Neuronal stem cell (in vitro differentiated cells): ENCODE data around the gene TTBK1.

ENCODE experiments used
- DNase-seq: peaks from one replicate; pipeline ENCODE4 v3.0.0-alpha.2; 2013; ENCODE audit warnings: low spot score
- H2AFZ ChIP-seq: one replicate; pipeline ENCODE4 v1.6.1; 2013; ENCODE audit warnings: mild to moderate bottlenecking, low read length, inconsistent platforms
- H2AK5ac ChIP-seq: 2 replicates; pipeline ENCODE4 v1.6.1; 2013; ENCODE audit warnings: low read depth, mild to moderate bottlenecking, inconsistent platforms, low read length, moderate library complexity, mixed read lengths
- H2BK120ac ChIP-seq: 2 replicates; pipeline ENCODE4 v1.6.1; 2013; ENCODE audit warnings: low read depth, mild to moderate bottlenecking, inconsistent platforms, low read length, moderate library complexity, mixed read lengths
- H2BK12ac ChIP-seq: one replicate; pipeline ENCODE4 v1.6.1; 2013; ENCODE audit warnings: low read length, inconsistent platforms
- H2BK15ac ChIP-seq: 2 replicates; pipeline ENCODE4 v1.6.1; 2013; ENCODE audit warnings: mild to moderate bottlenecking, low read length, inconsistent platforms, mixed read lengths
- H2BK5ac ChIP-seq: one replicate; pipeline ENCODE4 v1.6.1; 2013; ENCODE audit warnings: inconsistent platforms, mild to moderate bottlenecking, low read length, moderate library complexity
- H3K14ac ChIP-seq: one replicate; pipeline ENCODE4 v1.6.1; 2013; ENCODE audit warnings: low read length, inconsistent platforms
- H3K18ac ChIP-seq: 2 replicates; pipeline ENCODE4 v1.6.1; 2013; ENCODE audit warnings: low read length, inconsistent platforms
- H3K23ac ChIP-seq: 2 replicates; pipeline ENCODE4 v1.6.1; 2013; ENCODE audit warnings: low read depth, mild to moderate bottlenecking, mixed read lengths, low read length, inconsistent platforms; ENCODE audit not compliant: poor library complexity
- H3K27ac ChIP-seq: replicated peaks from 3 replicates; pipeline ENCODE4 v1.5.1; 2013; ENCODE audit warnings: low read length, inconsistent platforms
- H3K27me3 ChIP-seq, 3 experiments: 2 replicates each; pipeline ENCODE4 v1.6.1; 2013; ENCODE audit warnings: low read length in 3 of 3, mild to moderate bottlenecking in 2 of 3, inconsistent platforms in 1 of 3, low read depth in 1 of 3, mixed read lengths in 1 of 3, moderate library complexity in 1 of 3; ENCODE audit not compliant: control insufficient read depth in 3 of 3, insufficient read depth in 3 of 3
- H3K36me3 ChIP-seq, 2 donors: replicated peaks in 1 of 2; 2 replicates each; pipeline ENCODE4 v1.6.1; 2013; ENCODE audit warnings: low read length in 2 of 2; ENCODE audit not compliant: control insufficient read depth in 2 of 2, insufficient read depth in 2 of 2
- H3K4ac ChIP-seq: 2 replicates; pipeline ENCODE4 v1.6.1; 2013; ENCODE audit warnings: inconsistent platforms, mild to moderate bottlenecking, low read length, moderate library complexity
- H3K4me1 ChIP-seq, 2 donors: 1 replicate in 1 of 2; 2 replicates in 1 of 2; pipeline ENCODE4 v1.6.1; 2013; ENCODE audit warnings: low read length in 2 of 2, low read depth in 1 of 2; ENCODE audit not compliant: control insufficient read depth in 2 of 2, insufficient read depth in 1 of 2
- H3K4me2 ChIP-seq: one replicate; pipeline ENCODE4 v1.6.1; 2013; ENCODE audit warnings: mild to moderate bottlenecking, low read length, inconsistent platforms; ENCODE audit not compliant: insufficient read depth, poor library complexity, severe bottlenecking
- H3K4me3 ChIP-seq, 2 donors: 2 replicates each; pipeline ENCODE4 v1.5.1; 2013; ENCODE audit warnings: low read length in 2 of 2, mild to moderate bottlenecking in 2 of 2, inconsistent platforms in 1 of 2, moderate library complexity in 1 of 2
- H3K79me1 ChIP-seq: one replicate; pipeline ENCODE4 v1.6.1; 2013; ENCODE audit warnings: low read depth, mild to moderate bottlenecking, inconsistent platforms, low read length, moderate library complexity
- H3K9ac ChIP-seq: one replicate; pipeline ENCODE4 v1.6.1; 2013; ENCODE audit warnings: mild to moderate bottlenecking, low read depth, low read length, inconsistent platforms; ENCODE audit not compliant: poor library complexity
- H3K9me3 ChIP-seq, 2 donors: replicated peaks in 1 of 2; 2 replicates each; pipeline versions ENCODE3 to v1.6.1; 2013; ENCODE audit warnings: low read length in 2 of 2, mild to moderate bottlenecking in 2 of 2, inconsistent platforms in 1 of 2, low read depth in 1 of 2, mixed read lengths in 1 of 2, moderate library complexity in 1 of 2; ENCODE audit not compliant: control insufficient read depth in 2 of 2, insufficient read depth in 1 of 2
- H4K8ac ChIP-seq: one replicate; pipeline ENCODE4 v1.6.1; 2013; ENCODE audit warnings: low read depth, mild to moderate bottlenecking, inconsistent platforms, low read length, moderate library complexity
- H4K91ac ChIP-seq: one replicate; pipeline ENCODE4 v1.6.1; 2013; ENCODE audit warnings: low read length, low read depth, mild to moderate bottlenecking, inconsistent platforms; ENCODE audit not compliant: poor library complexity
- WGBS, 2 donors: extraction: QIAGEN DNeasy Blood & Tissue Kit; methylation state at CpG; one replicate each; pipeline ENCODE4 v1.1.7; 2013; ENCODE audit warnings: missing lambda C conversion rate in 2 of 2, mixed read lengths in 1 of 2; ENCODE audit not compliant: insufficient read length in 2 of 2, insufficient replicate concordance in 1 of 2; ENCODE audit errors: extremely low coverage in 2 of 2; 5-methylcytosine and 5-hydroxymethylcytosine counted together

TTBK1 gene

DNA sequence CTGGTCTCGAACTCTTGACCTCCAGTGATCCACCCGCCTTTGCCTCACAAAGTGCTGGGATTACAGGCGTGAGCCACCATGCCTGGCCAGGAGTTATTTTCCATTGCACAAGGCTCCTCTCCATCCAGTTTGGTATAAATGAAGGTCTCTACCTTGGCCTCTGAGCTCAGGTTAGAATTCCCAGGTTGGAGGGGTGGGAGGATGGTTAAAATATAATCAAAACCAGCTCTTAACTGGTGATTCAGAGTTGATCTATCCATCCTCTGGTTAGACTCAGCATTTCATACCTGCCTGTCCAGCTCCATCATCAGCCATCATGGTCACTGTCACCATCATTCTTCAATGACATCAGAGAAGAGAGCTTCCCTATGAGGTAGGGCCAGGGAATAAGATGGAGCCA, 52.2 kb downstream of the TTBK1 start:
- Histone ChIP-seq H3K27ac (no peak overlapping the region), H3K4me1 (peaks cover 8 to 21% of the 10 kb centered on the region in 2 donors), H3K36me3 (no peaks in the 10 kb centered on the region), H3K14ac (no peak overlapping the region), H3K4ac (no peak overlapping the region), H3K79me1 (no peaks in the 10 kb centered on the region), H3K23ac (no peak overlapping the region), H4K8ac (no peak overlapping the region), H2AFZ (no peak overlapping the region), H2AK5ac (no peak overlapping the region), H2BK120ac (no peak overlapping the region), H2BK12ac (no peak overlapping the region), H3K18ac (no peak overlapping the region), H4K91ac (no peak overlapping the region), H3K4me3 (no peak overlapping the region), H2BK15ac (no peak overlapping the region), H3K9me3 (no peaks in the 10 kb centered on the region), H2BK5ac (no peak overlapping the region), H3K27me3 (peaks cover 0 to 32% (median 0%) of the 10 kb centered on the region in 3 experiments), H3K9ac (no peak overlapping the region), H3K4me2 (no peak overlapping the region)
- DNase-seq, result no peak
- no CpG with 5 or more reads among the region's 3 CpGs for WGBS, 2 donors

DNA sequence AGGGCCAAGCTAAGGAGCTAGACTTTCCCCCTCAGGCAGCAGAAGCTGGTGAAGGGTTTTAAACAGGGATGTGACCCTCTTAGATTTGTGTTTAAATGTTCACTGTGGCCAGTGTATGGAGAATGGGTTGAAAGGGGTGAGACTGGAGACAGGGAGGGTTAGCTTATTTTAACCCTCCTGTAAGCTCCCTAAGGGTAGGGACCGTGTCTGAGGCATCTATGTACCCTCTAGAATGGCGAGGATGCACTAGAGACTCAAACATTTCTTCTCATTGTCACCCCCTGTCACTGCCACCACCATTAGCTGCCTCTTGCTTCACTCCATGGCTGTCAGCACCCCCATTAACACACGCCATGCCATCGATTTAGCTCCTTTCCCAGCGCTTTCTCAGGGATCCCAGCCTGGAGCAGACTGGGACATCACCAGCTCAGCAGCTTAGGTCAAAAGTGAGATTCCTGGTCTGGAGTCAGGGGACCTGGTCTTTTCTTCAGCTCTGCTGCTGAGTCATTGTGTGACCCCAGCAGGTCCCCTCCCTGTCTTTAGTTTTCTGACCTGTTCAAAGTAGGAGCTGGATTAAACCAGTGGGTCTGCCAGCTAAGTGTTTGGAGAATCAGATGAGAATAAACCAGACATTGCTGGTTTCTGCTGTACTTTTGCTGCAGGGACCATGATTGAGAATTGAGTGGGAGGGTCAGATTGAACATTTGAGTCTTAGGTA, 53.7 kb downstream of the TTBK1 start:
- no peak overlapping the region for H2BK5ac ChIP-seq
- no peak overlapping the region for H3K9ac ChIP-seq
- no CpG with 5 or more reads among the region's 5 CpGs for WGBS, 2 donors
- H3K36me3 ChIP-seq, result no peaks in the 10 kb centered on the region
- no peak overlapping the region for H2BK12ac ChIP-seq
- no peak overlapping the region for H3K27ac ChIP-seq
- H2BK15ac ChIP-seq, result no peak overlapping the region
- H2AFZ ChIP-seq, result peak overlapping the region; percentile 56
- H3K79me1 ChIP-seq, result no peaks in the 10 kb centered on the region
- H3K4me3 ChIP-seq, result no peak overlapping the region
- H3K27me3 ChIP-seq, result peaks cover 0 to 39% (median 0%) of the 10 kb centered on the region in 3 experiments
- no peak overlapping the region for H4K8ac ChIP-seq
- H3K4me1 ChIP-seq, result peaks cover 8 to 21% of the 10 kb centered on the region in 2 donors
- H3K4ac ChIP-seq, result no peak overlapping the region
- no peak overlapping the region for H3K23ac ChIP-seq
- H4K91ac ChIP-seq, result no peak overlapping the region
- no peak overlapping the region for H3K14ac ChIP-seq
- no peak overlapping the region for H3K4me2 ChIP-seq
- no peak overlapping the region for H3K18ac ChIP-seq
- no peaks in the 10 kb centered on the region for H3K9me3 ChIP-seq
- H2AK5ac ChIP-seq, result no peak overlapping the region
- no peak for DNase-seq
- no peak overlapping the region for H2BK120ac ChIP-seq

DNA sequence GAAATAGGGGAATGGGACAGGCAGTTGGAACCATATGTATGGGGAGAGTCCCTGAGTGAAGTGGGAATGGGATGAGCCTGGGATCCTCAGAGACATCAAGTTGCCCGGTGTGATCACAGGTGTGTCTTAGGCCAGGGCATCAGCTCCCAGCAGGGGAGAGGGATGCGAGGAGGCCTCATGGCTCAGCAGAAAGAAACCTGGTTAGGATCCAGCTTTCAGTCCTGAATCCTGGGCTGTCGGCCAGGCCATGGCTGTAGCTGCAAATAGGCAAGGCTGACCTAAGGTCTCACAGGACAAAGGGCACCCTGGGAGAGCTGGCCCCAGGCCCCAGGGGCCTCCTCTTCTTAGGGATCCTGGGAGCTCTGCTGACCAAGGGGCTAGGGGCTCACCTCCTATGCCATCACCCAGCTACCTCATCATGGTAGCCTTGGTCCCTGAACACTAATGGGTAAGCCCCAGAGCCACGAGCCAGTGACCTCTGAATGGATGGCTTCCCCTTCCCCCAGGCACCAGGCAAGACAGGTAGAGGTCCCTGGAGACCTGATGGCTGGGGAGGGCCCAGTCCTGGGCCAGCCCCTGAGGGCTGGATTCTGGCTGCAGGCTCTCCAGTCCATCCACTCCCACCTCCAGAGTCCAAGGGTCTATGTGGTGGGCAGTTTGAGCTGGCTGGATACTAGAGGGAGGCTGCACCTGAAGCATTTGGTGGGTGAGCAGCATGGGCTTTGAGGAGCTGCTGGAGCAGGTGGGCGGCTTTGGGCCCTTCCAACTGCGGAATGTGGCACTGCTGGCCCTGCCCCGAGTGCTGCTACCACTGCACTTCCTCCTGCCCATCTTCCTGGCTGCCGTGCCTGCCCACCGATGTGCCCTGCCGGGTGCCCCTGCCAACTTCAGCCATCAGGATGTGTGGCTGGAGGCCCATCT, 54.6 kb downstream of the TTBK1 start, which contains the start of gene SLC22A7:
TSS of gene SLC22A7 (plus strand) at position 617 of the 921 bp plus-strand sequence. CDS start at position 716, 99 bp downstream.
- H3K18ac ChIP-seq, result peak within 1 kb of the TSS; percentile 77
- no peaks in the 10 kb centered on the region for H3K79me1 ChIP-seq
- peaks cover 8 to 21% of the 10 kb centered on the region in 2 donors for H3K4me1 ChIP-seq
- no peak within 1 kb of the TSS for H4K8ac ChIP-seq
- no peaks in the 10 kb centered on the region for H3K9me3 ChIP-seq
- H3K4ac ChIP-seq, result peak within 1 kb of the TSS; percentile 44
- H3K4me2 ChIP-seq, result no peak within 1 kb of the TSS
- H3K14ac ChIP-seq, result no peak within 1 kb of the TSS
- peak within 1 kb of the TSS; percentile 82 for H2AK5ac ChIP-seq
- peak within 1 kb of the TSS; percentile 58 for H2BK12ac ChIP-seq
- no peak for DNase-seq
- H4K91ac ChIP-seq, result peak within 1 kb of the TSS; percentile 25
- no peak within 1 kb of the TSS for H3K27ac ChIP-seq
- no peak within 1 kb of the TSS for H2BK5ac ChIP-seq
- H3K9ac ChIP-seq, result no peak within 1 kb of the TSS
- H3K27me3 ChIP-seq, result peaks cover 0 to 44% (median 0%) of the 10 kb centered on the region in 3 experiments
- no peaks in the 10 kb centered on the region for H3K36me3 ChIP-seq
- peak within 1 kb of the TSS; percentile 47 for H2BK15ac ChIP-seq
- H2BK120ac ChIP-seq, result no peak within 1 kb of the TSS
- peak within 1 kb of the TSS; percentile 56 for H2AFZ ChIP-seq
- WGBS, 2 donors, result no CpG with 5 or more reads among the region's 10 CpGs
- peak within 1 kb of the TSS; percentile 78 for H3K23ac ChIP-seq
- H3K4me3 ChIP-seq, result no peak within 1 kb of the TSS
